Keratinocyte (primary cell): ENCODE measurements around the gene ZNF549. TPM values are rescaled to one million over a fixed set of nuclear protein-coding genes. Genes with fewer than 3 reads are reported as not detected.

Source experiments
- DNase-seq: peaks from one replicate; pipeline ENCODE4 v3.0.0-alpha.2; 2011; ENCODE audit warnings: low read depth, missing footprints, low spot score
- FAIRE-seq: peaks from 2 replicates; lab custom pipeline; 2011; peaks lifted over from hg19 to GRCh38; lab: Jason Lieb, UNC
- H2AFZ ChIP-seq: 2 replicates; pipeline ENCODE4 v1.6.0; 2012; ENCODE audit warnings: low read length, control low read depth, inconsistent platforms; ENCODE audit not compliant: control insufficient read depth
- H3K27ac ChIP-seq: 2 replicates; pipeline ENCODE4 v1.5.1; 2011; ENCODE audit warnings: low read length; ENCODE audit not compliant: control insufficient read depth, insufficient read depth
- H3K27me3 ChIP-seq: 3 replicates; pipeline ENCODE4 v1.6.0; 2011; ENCODE audit warnings: low read length; ENCODE audit not compliant: control insufficient read depth, insufficient read depth; ENCODE audit errors: extremely low read depth
- H3K36me3 ChIP-seq, 2 experiments: 2 replicates in 1 of 2; 3 replicates in 1 of 2; pipeline ENCODE4 v1.5.1; 2011; ENCODE audit warnings: low read length in 2 of 2, mild to moderate bottlenecking in 1 of 2; ENCODE audit not compliant: control insufficient read depth in 2 of 2, insufficient read depth in 2 of 2; ENCODE audit errors: extremely low read depth in 1 of 2
- H3K4me1 ChIP-seq: 3 replicates; pipeline ENCODE4 v1.5.1; 2011; ENCODE audit warnings: low read length; ENCODE audit not compliant: control insufficient read depth, insufficient read depth; ENCODE audit errors: extremely low read depth
- H3K4me2 ChIP-seq: 3 replicates; pipeline ENCODE4 v1.6.0; 2011; ENCODE audit warnings: low read depth, low read length; ENCODE audit not compliant: control insufficient read depth, insufficient read depth; ENCODE audit errors: extremely low read depth
- H3K4me3 ChIP-seq, 3 experiments: fragments of 200-600 bp in 1 of 3; sonication (generic) in 1 of 3; 2 replicates in 2 of 3; 3 replicates in 1 of 3; pipeline ENCODE4 v1.5.1; 2011 to 2016; ENCODE audit warnings: low read length in 3 of 3, mild to moderate bottlenecking in 3 of 3, control low read depth in 2 of 3, inconsistent platforms in 1 of 3, low read depth in 1 of 3, mixed read lengths in 1 of 3, mixed run types in 1 of 3, moderate library complexity in 1 of 3; ENCODE audit not compliant: control insufficient read depth in 2 of 3, insufficient read depth in 2 of 3; ENCODE audit errors: extremely low read depth in 1 of 3
- H3K79me2 ChIP-seq: 2 replicates; pipeline ENCODE4 v1.6.0; 2012; ENCODE audit warnings: low read length; ENCODE audit not compliant: control insufficient read depth, insufficient read depth
- H3K9ac ChIP-seq: 3 replicates; pipeline ENCODE4 v1.6.0; 2011; ENCODE audit warnings: low read length; ENCODE audit not compliant: control insufficient read depth, insufficient read depth; ENCODE audit errors: extremely low read depth
- H3K9me1 ChIP-seq: 3 replicates; pipeline ENCODE4 v1.6.0; 2011; ENCODE audit warnings: low read length; ENCODE audit not compliant: control insufficient read depth, insufficient read depth; ENCODE audit errors: extremely low read depth
- H3K9me3 ChIP-seq: 2 replicates; pipeline ENCODE4 v1.5.1; 2012; ENCODE audit warnings: low read depth, low read length; ENCODE audit not compliant: control insufficient read depth
- H4K20me1 ChIP-seq: 3 replicates; pipeline ENCODE4 v1.6.0; 2011; ENCODE audit warnings: low read length; ENCODE audit not compliant: control insufficient read depth, insufficient read depth; ENCODE audit errors: extremely low read depth
- EZH2 ChIP-seq: IDR thresholded peaks from one replicate; pipeline ENCODE4 v1.6.1; 2012; ENCODE audit warnings: inconsistent platforms, mild to moderate bottlenecking, low read length, moderate library complexity
- dilution Hi-C: fragments of 300-500 bp; cut with MboI; formaldehyde crosslinking; loops from one replicate; pipeline ENCODE4 v1.7.0; 2020; ENCODE audit warnings: low sequenced_read_pairs; ENCODE audit not compliant: extremely low pct_ligation_motif_present
- polyA plus RNA-seq, 5 experiments: library from polyadenylated mRNA; depleted of rRNA in 3 of 5; stranded (reverse) in 3 of 5; stranded (forward) in 1 of 5; unstranded in 1 of 5; fragments of >200 nt; gene quantifications; 1 replicate in 1 of 5; 2 replicates in 3 of 5; 3 replicates in 1 of 5; pipeline versions ENCODE4 v1.2.1 to v1.2.3, GENCODE V29; 2011 to 2012; ENCODE audit warnings: missing spikeins in 2 of 5, low read depth in 1 of 5, low replicate concordance in 1 of 5
- TF ChIP-seq, protein P1 (sequence below), 3 experiments: IDR thresholded peaks in 1 of 3; conservative IDR thresholded peaks in 1 of 3; optimal IDR thresholded peaks in 1 of 3; 2 replicates in 2 of 3; 3 replicates in 1 of 3; pipeline versions ENCODE3 to v1.5.1; 2011; ENCODE audit warnings: low read length in 3 of 3, mild to moderate bottlenecking in 3 of 3, moderate library complexity in 2 of 3, control low read depth in 1 of 3, inconsistent platforms in 1 of 3; ENCODE audit not compliant: insufficient read depth in 2 of 3; ENCODE audit errors: extremely low read depth in 1 of 3

ZNF549 gene
- polyA plus RNA-seq, 1 donor (not counting 4 experiments of a cell fraction or from before 2014, with no cell fraction given), result 6.3 TPM

DNA sequence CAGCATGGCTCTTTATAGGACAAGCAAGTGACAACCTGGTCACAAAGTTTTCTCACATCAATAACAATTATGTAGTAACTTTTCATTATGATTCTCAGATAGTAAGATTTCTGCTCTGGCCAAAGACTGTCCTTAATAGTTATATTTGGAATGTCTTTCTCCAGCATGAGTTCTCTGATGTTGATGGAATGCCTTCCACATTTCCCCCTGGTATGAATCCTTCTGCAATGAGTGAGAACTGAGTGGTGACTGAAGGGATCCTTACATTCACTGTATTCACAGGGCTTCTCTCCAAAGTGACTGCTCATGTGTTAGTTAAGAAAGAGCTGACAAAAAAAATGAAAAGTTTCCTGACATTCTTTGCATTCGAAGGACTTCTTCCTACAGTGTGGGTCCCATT lies 19.4 kb downstream of the ZNF549 start:
- H3K36me3 ChIP-seq, result peaks cover 31 to 36% of the 10 kb centered on the region in 2 experiments
- no peak overlapping the region for H3K27ac ChIP-seq
- no peaks in the 10 kb centered on the region for H4K20me1 ChIP-seq
- FAIRE-seq (no peak), DNase-seq (no peak)
- dilution Hi-C loops, result no loop called here
- H3K4me3 ChIP-seq, result no peak overlapping the region
- no peaks in the 10 kb centered on the region for H3K27me3 ChIP-seq
- no peaks in the 10 kb centered on the region for H3K79me2 ChIP-seq
- no peaks in the 10 kb centered on the region for H3K9me1 ChIP-seq
- no peak overlapping the region for H2AFZ ChIP-seq
- no peak overlapping the region for H3K9ac ChIP-seq
- no peak overlapping the region for H3K4me2 ChIP-seq
- H3K4me1 ChIP-seq, result no peaks in the 10 kb centered on the region
- TF ChIP-seq, protein P1, sequence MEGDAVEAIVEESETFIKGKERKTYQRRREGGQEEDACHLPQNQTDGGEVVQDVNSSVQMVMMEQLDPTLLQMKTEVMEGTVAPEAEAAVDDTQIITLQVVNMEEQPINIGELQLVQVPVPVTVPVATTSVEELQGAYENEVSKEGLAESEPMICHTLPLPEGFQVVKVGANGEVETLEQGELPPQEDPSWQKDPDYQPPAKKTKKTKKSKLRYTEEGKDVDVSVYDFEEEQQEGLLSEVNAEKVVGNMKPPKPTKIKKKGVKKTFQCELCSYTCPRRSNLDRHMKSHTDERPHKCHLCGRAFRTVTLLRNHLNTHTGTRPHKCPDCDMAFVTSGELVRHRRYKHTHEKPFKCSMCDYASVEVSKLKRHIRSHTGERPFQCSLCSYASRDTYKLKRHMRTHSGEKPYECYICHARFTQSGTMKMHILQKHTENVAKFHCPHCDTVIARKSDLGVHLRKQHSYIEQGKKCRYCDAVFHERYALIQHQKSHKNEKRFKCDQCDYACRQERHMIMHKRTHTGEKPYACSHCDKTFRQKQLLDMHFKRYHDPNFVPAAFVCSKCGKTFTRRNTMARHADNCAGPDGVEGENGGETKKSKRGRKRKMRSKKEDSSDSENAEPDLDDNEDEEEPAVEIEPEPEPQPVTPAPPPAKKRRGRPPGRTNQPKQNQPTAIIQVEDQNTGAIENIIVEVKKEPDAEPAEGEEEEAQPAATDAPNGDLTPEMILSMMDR (optimal IDR thresholded peaks at IDR 0.05 in 1 of 3, IDR thresholded peaks at IDR 0.05 in 1 of 3, conservative IDR thresholded peaks at IDR 0.05 in 1 of 3; ENCODE audit: extremely low read depth in 1 of 3, insufficient read depth in 2 of 3, low read length in 3 of 3), result no peak
- no peak for TF ChIP-seq EZH2
- H3K9me3 ChIP-seq, result peaks cover 49% of the 10 kb centered on the region

DNA sequence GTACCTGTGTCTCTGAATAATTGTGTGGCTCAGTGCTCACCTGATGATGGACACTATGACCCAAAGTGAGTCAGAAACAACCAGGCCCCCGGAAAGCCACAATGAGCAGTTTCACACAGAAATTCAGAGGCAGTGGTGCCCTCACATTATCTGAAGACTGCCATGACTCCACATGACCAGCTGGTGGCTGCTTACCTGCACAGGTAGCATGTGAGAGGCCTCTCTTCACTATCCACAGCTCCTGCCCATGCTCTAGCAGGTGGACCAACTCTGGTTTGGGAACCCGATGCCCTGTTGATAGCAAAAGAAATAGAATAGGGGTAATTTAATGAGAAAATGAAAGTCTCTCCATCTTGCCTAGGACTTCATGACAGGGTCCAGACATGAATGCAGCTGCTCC lies 25.3 kb downstream of the ZNF549 start:
- peaks cover 35 to 51% of the 10 kb centered on the region in 2 experiments for H3K36me3 ChIP-seq

More for the DNA sequence above, 25.3 kb downstream of the ZNF549 start:
- FAIRE-seq, result no peak
- H3K4me2 ChIP-seq, result no peak overlapping the region
- dilution Hi-C loops, result no loop called here
- H3K9me3 ChIP-seq, result peaks cover 12% of the 10 kb centered on the region
- DNase-seq, result no peak
- no peaks in the 10 kb centered on the region for H4K20me1 ChIP-seq
- no peaks in the 10 kb centered on the region for H3K9me1 ChIP-seq
- no peak overlapping the region for H3K27ac ChIP-seq
- H2AFZ ChIP-seq, result no peak overlapping the region
- no peak overlapping the region for H3K4me3 ChIP-seq
- no peaks in the 10 kb centered on the region for H3K27me3 ChIP-seq
- peaks cover 2% of the 10 kb centered on the region for H3K79me2 ChIP-seq
- H3K9ac ChIP-seq, result no peak overlapping the region
- no peaks in the 10 kb centered on the region for H3K4me1 ChIP-seq
- TF ChIP-seq EZH2, result no peak
- TF ChIP-seq, protein P1 (optimal IDR thresholded peaks at IDR 0.05 in 1 of 3, IDR thresholded peaks at IDR 0.05 in 1 of 3, conservative IDR thresholded peaks at IDR 0.05 in 1 of 3; ENCODE audit: extremely low read depth in 1 of 3, insufficient read depth in 2 of 3, low read length in 3 of 3), result peak; percentile 8 to 18 (median 11)
